H9 (cell line): ENCODE results near the gene STARD10. TPM values are rescaled to one million over a fixed set of nuclear protein-coding genes. Genes with fewer than 3 reads are reported as not detected.

Experiments
- DNase-seq: peaks from one replicate; pipeline ENCODE4 v3.0.0-alpha.2; 2017
- H2AFZ ChIP-seq: one replicate; pipeline ENCODE4 v1.6.1; 2013; ENCODE audit warnings: mild to moderate bottlenecking, low read length, control low read depth, moderate library complexity
- H2AK5ac ChIP-seq: 2 replicates; pipeline ENCODE4 v1.6.1; 2013; ENCODE audit warnings: low read length, control low read depth, mixed read lengths; ENCODE audit not compliant: insufficient read length
- H2BK120ac ChIP-seq: one replicate; pipeline ENCODE4 v1.6.1; 2013; ENCODE audit warnings: low read depth, mild to moderate bottlenecking, low read length, control low read depth, inconsistent platforms; ENCODE audit not compliant: poor library complexity, severe bottlenecking
- H2BK12ac ChIP-seq: 2 replicates; pipeline ENCODE4 v1.6.1; 2013; ENCODE audit warnings: low read length, control low read depth, mixed read lengths, low read depth; ENCODE audit not compliant: insufficient read length
- H2BK15ac ChIP-seq: 2 replicates; pipeline ENCODE4 v1.6.1; 2013; ENCODE audit warnings: low read depth, low read length, control low read depth
- H2BK20ac ChIP-seq: one replicate; pipeline ENCODE4 v1.6.1; 2013; ENCODE audit warnings: low read depth, mild to moderate bottlenecking, low read length, control low read depth, inconsistent platforms; ENCODE audit not compliant: poor library complexity, severe bottlenecking
- H2BK5ac ChIP-seq: 2 replicates; pipeline ENCODE4 v1.6.1; 2013; ENCODE audit warnings: low read length, control low read depth, mixed read lengths; ENCODE audit not compliant: insufficient read length
- H3K14ac ChIP-seq: 2 replicates; pipeline ENCODE4 v1.6.1; 2013; ENCODE audit warnings: low read length, control low read depth; ENCODE audit not compliant: insufficient read depth
- H3K18ac ChIP-seq: 2 replicates; pipeline ENCODE4 v1.6.1; 2013; ENCODE audit warnings: low read depth, mild to moderate bottlenecking, mixed read lengths, low read length, control low read depth; ENCODE audit not compliant: insufficient read length
- H3K23ac ChIP-seq: 2 replicates; pipeline ENCODE4 v1.6.1; 2013; ENCODE audit warnings: low read length, control low read depth, mixed read lengths, low read depth; ENCODE audit not compliant: insufficient read length
- H3K23me2 ChIP-seq: 2 replicates; pipeline ENCODE4 v1.6.1; 2013; ENCODE audit warnings: low read depth, mild to moderate bottlenecking, mixed read lengths, low read length, control low read depth; ENCODE audit not compliant: insufficient read length, poor library complexity, severe bottlenecking
- H3K27ac ChIP-seq: 2 replicates; pipeline ENCODE4 v1.5.1; 2013; ENCODE audit warnings: low read length, control low read depth, mixed read lengths, low read depth; ENCODE audit not compliant: insufficient read length
- H3K27me3 ChIP-seq: 2 replicates; pipeline ENCODE4 v1.6.1; 2013; ENCODE audit warnings: low read length, control low read depth, inconsistent platforms; ENCODE audit not compliant: insufficient read depth
- H3K4ac ChIP-seq: 2 replicates; pipeline ENCODE4 v1.6.1; 2013; ENCODE audit warnings: low read depth, mild to moderate bottlenecking, control low read depth, inconsistent platforms, low read length, moderate library complexity
- H3K4me1 ChIP-seq: 2 replicates; pipeline ENCODE4 v1.6.1; 2013; ENCODE audit warnings: low read length, control low read depth, inconsistent platforms; ENCODE audit not compliant: insufficient read depth
- H3K4me2 ChIP-seq: 2 replicates; pipeline ENCODE4 v1.6.1; 2013; ENCODE audit warnings: low read length, control low read depth, mixed read lengths; ENCODE audit not compliant: insufficient read length, insufficient read depth
- H3K56ac ChIP-seq: 2 replicates; pipeline ENCODE4 v1.6.1; 2013; ENCODE audit warnings: low read depth, mild to moderate bottlenecking, mixed read lengths, low read length, control low read depth; ENCODE audit not compliant: insufficient read length
- H3K79me1 ChIP-seq: 2 replicates; pipeline ENCODE4 v1.6.1; 2013; ENCODE audit warnings: low read depth, mild to moderate bottlenecking, moderate library complexity, low read length, control low read depth, inconsistent platforms; ENCODE audit not compliant: insufficient read depth, poor library complexity, severe bottlenecking
- H3K79me2 ChIP-seq: 2 replicates; pipeline ENCODE4 v1.6.1; 2013; ENCODE audit warnings: low read length, control low read depth, inconsistent platforms; ENCODE audit not compliant: insufficient read depth
- H3K9ac ChIP-seq: 2 replicates; pipeline ENCODE4 v1.6.1; 2013; ENCODE audit warnings: low read length, control low read depth, mixed read lengths; ENCODE audit not compliant: insufficient read length; ENCODE audit errors: extremely low read depth
- H3K9me3 ChIP-seq: one replicate; pipeline ENCODE4 v1.6.1; 2013; ENCODE audit warnings: low read depth, low read length, inconsistent platforms; ENCODE audit not compliant: control insufficient read depth
- H3T11ph ChIP-seq: one replicate; pipeline ENCODE4 v1.6.1; 2013; ENCODE audit warnings: mild to moderate bottlenecking, low read length, control low read depth, inconsistent platforms
- H4K20me1 ChIP-seq: one replicate; pipeline ENCODE4 v1.6.1; 2013; ENCODE audit not compliant: control insufficient read depth, insufficient read length, insufficient read depth
- H4K5ac ChIP-seq: 2 replicates; pipeline ENCODE4 v1.6.1; 2013; ENCODE audit warnings: low read depth, mild to moderate bottlenecking, mixed read lengths, low read length, control low read depth; ENCODE audit not compliant: insufficient read length
- H4K8ac ChIP-seq: replicated peaks from 2 replicates; pipeline ENCODE4 v1.6.1; 2013; ENCODE audit warnings: low read length, control low read depth, mixed read lengths, low read depth; ENCODE audit not compliant: insufficient read length
- H4K91ac ChIP-seq: 2 replicates; pipeline ENCODE4 v1.6.1; 2013; ENCODE audit warnings: low read depth, mild to moderate bottlenecking, moderate library complexity, mixed read lengths, low read length, control low read depth; ENCODE audit not compliant: insufficient read length
- H3K27ac Mint-ChIP-seq, 3 experiments: 2 replicates in 2 of 3; 3 replicates in 1 of 3; pipeline ENCODE4 v1.8.0; 2020 to 2021; ENCODE audit warnings: mixed read lengths in 3 of 3, mild to moderate bottlenecking in 1 of 3, moderate library complexity in 1 of 3
- H3K27me3 Mint-ChIP-seq: 2 replicates; pipeline ENCODE4 v1.8.0; 2021; ENCODE audit warnings: low read depth, mild to moderate bottlenecking, moderate library complexity, mixed read lengths
- H3K36me3 Mint-ChIP-seq, 3 experiments: 2 replicates in 2 of 3; 3 replicates in 1 of 3; pipeline ENCODE4 v1.8.0; 2020 to 2021; ENCODE audit warnings: low read depth in 3 of 3, mixed read lengths in 3 of 3; ENCODE audit not compliant: insufficient read depth in 1 of 3
- H3K4me1 Mint-ChIP-seq, 2 experiments: 2 replicates each; pipeline ENCODE4 v1.8.0; 2020; ENCODE audit warnings: mixed read lengths in 2 of 2
- H3K4me3 Mint-ChIP-seq, 2 experiments: 2 replicates in 1 of 2; 3 replicates in 1 of 2; pipeline ENCODE4 v1.8.0; 2020 to 2021; ENCODE audit warnings: mild to moderate bottlenecking in 2 of 2, mixed read lengths in 2 of 2, moderate library complexity in 1 of 2
- H3K9me3 Mint-ChIP-seq, 2 experiments: 2 replicates in 1 of 2; 3 replicates in 1 of 2; pipeline ENCODE4 v1.8.0; 2020; ENCODE audit warnings: mild to moderate bottlenecking in 2 of 2, mixed read lengths in 2 of 2, moderate library complexity in 1 of 2
- CTCF ChIP-seq: fragments of 200-600 bp; sonication (generic); conservative IDR thresholded peaks from 3 replicates; pipeline ENCODE4 v1.8.0; 2021; ENCODE audit warnings: antibody characterized with exemption, mild to moderate bottlenecking
- WGBS: extraction: QIAGEN DNeasy Blood & Tissue Kit; methylation state at CpG from one replicate; pipeline ENCODE4 v1.1.7; 2013; ENCODE audit warnings: missing lambda C conversion rate, low lambda C conversion rate, mixed read lengths; ENCODE audit not compliant: insufficient read length; ENCODE audit errors: extremely low coverage; 5-methylcytosine and 5-hydroxymethylcytosine counted together
- microRNA-seq: library from miRNA; unstranded; fragments of <30 nt; microRNA quantifications from one replicate; pipeline ENCODE4, GENCODE V29; 2020; ENCODE audit warnings: borderline microRNAs expressed
- total RNA-seq: library from RNA; stranded (reverse); gene quantifications from 2 replicates; pipeline ENCODE4 v1.2.1, GENCODE V29; 2021

Gene STARD10
- total RNA-seq, 1 experiment from 2014 or later: 24.4 TPM

- no peak overlapping the region for H2BK12ac ChIP-seq
- no peak overlapping the region for H2AFZ ChIP-seq
- H3K56ac ChIP-seq: no peak overlapping the region
- H3K27ac ChIP-seq: no peak overlapping the region
- H2AK5ac ChIP-seq: no peak overlapping the region
- no peak overlapping the region for H2BK15ac ChIP-seq
- H3K36me3 Mint-ChIP-seq: peaks cover 19 to 55% (median 44%) of the 10 kb centered on the region in 3 experiments
- H2BK5ac ChIP-seq: no peak overlapping the region
- no peak overlapping the region for H2BK120ac ChIP-seq
- H3K4ac ChIP-seq: no peak overlapping the region
- H3K4me1 Mint-ChIP-seq: peaks cover 49 to 60% of the 10 kb centered on the region in 2 experiments
- H3K9me3 ChIP-seq: no peaks in the 10 kb centered on the region
- H3K18ac ChIP-seq: no peak overlapping the region
- H3K4me1 ChIP-seq: peaks cover 5% of the 10 kb centered on the region; the same call in 1 of the 2 replicates
- H4K5ac ChIP-seq: no peak overlapping the region
- peak overlapping the region in 2 of 3 experiments; percentile 24 to 29; a peak in 3 of 7 replicates for H3K27ac Mint-ChIP-seq
- H3K9ac ChIP-seq: no peak overlapping the region
- H4K91ac ChIP-seq: no peak overlapping the region
- no peak overlapping the region for H3T11ph ChIP-seq
- no peak overlapping the region for H4K8ac ChIP-seq
- H2BK20ac ChIP-seq: no peak overlapping the region
- no peaks in the 10 kb centered on the region for H3K27me3 ChIP-seq
- H3K23ac ChIP-seq: no peak overlapping the region
- H3K79me2 ChIP-seq: no peaks in the 10 kb centered on the region
- no peaks in the 10 kb centered on the region for H3K27me3 Mint-ChIP-seq
- peaks cover 3% of the 10 kb centered on the region for H3K23me2 ChIP-seq
- DNase-seq: no peak
- TF ChIP-seq CTCF: no peak
- H3K4me2 ChIP-seq: no peak overlapping the region
- no peak overlapping the region for H3K14ac ChIP-seq
- H3K79me1 ChIP-seq: no peaks in the 10 kb centered on the region
- WGBS: no CpG with 5 or more reads among the region's 4 CpGs
- no peak overlapping the region; a peak in 2 of 5 replicates for H3K4me3 Mint-ChIP-seq
- no peaks in the 10 kb centered on the region for H3K9me3 Mint-ChIP-seq
- peaks cover 4% of the 10 kb centered on the region for H4K20me1 ChIP-seq
Measured at GRCh38 chr11:72704783-72705265, 89.0 kb downstream of the STARD10 start.

Small RNA genes within 50 kb of the gene (microRNA-seq; reads per million reads assigned to microRNA genes)
- not detected for gene MIR4692

Other genes with a start within 250 kb of the STARD10 start
- 3.4 and 4.3 TPM in 2 replicates for gene PDE2A, start 119.6 kb downstream of the STARD10 start, total RNA-seq
- gene ARAP1, start 41.6 kb downstream of the STARD10 start, total RNA-seq: 59.4 and 63.0 TPM in 2 replicates
- 17.3 and 18.2 TPM in 2 replicates for gene ATG16L2, start 20.4 kb upstream of the STARD10 start, total RNA-seq